Measurements from ENCODE around the gene CST4.

CST4 gene

DNA sequence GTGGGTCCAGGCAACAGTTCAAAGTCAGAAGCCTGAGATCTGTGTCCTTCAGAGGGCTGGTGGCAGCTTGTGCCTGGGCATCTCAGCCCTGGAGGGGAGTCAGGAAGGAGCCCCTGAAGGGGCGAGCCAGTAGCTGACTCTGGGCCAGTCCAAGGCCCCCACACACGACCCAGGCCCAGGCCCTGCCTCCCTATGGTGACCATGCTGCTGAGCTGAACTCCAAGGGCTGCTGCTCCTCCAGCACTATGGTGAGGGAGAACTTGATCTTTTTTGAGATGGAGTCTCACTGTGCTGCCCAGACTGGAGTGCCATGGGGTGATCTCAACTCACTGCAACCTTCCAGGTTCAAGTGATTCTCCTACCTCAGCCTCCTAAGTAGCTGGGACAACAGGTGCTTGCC is 35.9 kb downstream of the CST4 start:
- DNase-seq (ENCODE audit: insufficient read length, low spot score), result no peak
- TF ChIP-seq CTCF (IDR thresholded peaks at IDR 0.05; ENCODE audit: insufficient read depth, missing control alignments), result no peak
- FAIRE-seq, result no peak

GRCh38 chr20:23652371-23652770 is 36.5 kb downstream of the CST4 start:
- FAIRE-seq (no peak), DNase-seq (ENCODE audit: insufficient read length, low spot score) (no peak)
- no peak for TF ChIP-seq CTCF (IDR thresholded peaks at IDR 0.05; ENCODE audit: insufficient read depth, missing control alignments)

- DNase-seq (ENCODE audit: insufficient read length, low spot score), result no peak
- no peak for FAIRE-seq
- no peak for TF ChIP-seq CTCF (IDR thresholded peaks at IDR 0.05; ENCODE audit: insufficient read depth, missing control alignments)
Observed at GRCh38 chr20:23651117-23651516, 37.7 kb downstream of the CST4 start.

DNA sequence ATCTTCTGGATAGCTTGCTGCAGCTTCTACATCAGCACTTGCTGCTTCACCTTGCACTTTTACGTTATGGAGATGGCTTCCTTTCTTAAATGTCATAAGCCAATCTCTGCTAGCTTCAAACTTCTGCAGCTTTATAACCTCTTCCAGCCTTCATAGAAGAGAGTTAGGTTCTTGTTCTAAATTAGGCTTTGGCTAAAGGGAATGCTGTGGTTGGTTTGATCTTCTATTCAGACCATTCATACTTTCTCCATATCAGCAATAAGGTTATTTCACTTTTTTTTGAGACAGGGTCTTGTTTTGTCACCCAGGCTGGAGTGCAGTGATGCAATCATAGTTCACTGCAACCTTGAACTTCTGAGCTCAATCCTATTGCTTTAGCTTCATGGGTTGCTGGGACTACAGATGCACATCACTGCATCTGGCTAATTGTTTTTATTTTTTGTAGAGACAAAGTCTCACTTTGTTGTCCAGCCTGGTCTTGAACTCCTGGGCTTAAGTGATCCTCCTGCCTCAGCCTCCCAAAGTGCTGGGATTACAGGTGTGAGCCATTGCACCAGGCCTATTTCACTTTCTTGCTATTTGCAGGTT is 38.9 kb downstream of the CST4 start:
- no peak for TF ChIP-seq CTCF (IDR thresholded peaks at IDR 0.05; ENCODE audit: insufficient read depth, missing control alignments)
- no peak for FAIRE-seq
- no peak for DNase-seq (ENCODE audit: insufficient read length, low spot score)

DNA sequence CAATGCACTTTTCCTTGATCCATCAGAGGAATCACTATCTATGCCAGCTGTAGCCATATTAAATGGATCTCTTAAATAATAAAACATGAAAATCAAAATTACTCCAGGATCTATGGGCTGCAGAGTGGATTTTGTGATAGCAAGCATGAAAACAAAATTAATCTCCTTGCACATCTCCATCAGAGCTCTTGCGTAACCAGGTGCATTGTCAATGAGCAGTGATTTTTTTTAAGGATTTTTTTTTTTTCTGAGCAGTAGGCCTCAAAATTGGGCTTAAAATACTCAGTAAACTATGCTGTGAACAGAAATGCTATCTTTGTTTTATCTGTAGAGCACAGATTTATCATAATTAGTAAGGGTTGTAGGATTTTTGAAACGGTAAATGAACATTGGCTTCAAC is 39.6 kb downstream of the CST4 start:
- DNase-seq (ENCODE audit: insufficient read length, low spot score) (no peak), FAIRE-seq (no peak)
- TF ChIP-seq CTCF (IDR thresholded peaks at IDR 0.05; ENCODE audit: insufficient read depth, missing control alignments), result no peak

GRCh38 chr20:23647346-23647745 is 41.5 kb downstream of the CST4 start:
- TF ChIP-seq CTCF (IDR thresholded peaks at IDR 0.05; ENCODE audit: insufficient read depth, missing control alignments), result no peak
- DNase-seq (ENCODE audit: insufficient read length, low spot score) (no peak), FAIRE-seq (no peak)

DNA sequence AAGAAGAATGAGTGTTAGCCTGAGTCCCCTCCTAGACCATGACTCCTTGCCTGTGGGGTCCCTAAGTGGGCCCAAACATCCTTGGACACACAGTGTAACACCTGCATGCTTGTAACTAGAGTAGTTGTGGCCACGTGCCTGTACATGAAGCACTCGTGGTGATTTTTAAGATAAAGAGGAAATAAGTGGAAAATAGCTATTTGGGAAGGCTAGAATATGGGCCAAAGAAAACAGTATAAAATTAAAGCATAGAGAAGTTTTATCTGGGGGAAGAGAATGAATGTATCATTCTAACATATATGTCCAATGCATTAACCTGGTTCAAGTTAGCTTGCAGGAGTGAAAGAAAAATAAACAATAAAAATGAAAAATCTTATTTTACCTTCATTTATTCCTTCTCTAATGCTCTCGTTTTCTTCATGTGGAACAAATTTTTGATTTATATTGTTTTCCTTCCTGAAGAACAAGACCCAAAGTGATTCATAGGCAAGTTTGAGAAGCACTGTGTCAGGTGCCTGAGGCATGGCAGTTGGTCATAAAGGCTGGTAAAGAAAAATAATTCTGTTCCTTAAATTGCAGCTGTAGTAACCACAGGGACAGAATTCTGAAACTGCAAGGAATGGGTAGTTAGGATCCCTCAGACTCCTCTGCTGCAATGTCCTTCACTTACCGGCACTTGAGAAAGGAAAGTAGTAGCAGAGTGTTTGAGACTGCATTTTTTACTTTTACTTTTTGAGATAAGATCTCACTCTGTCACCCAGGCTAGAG is 42.5 kb downstream of the CST4 start:
- TF ChIP-seq CTCF (IDR thresholded peaks at IDR 0.05; ENCODE audit: insufficient read depth, missing control alignments), result no peak
- DNase-seq (ENCODE audit: insufficient read length, low spot score) (no peak), FAIRE-seq (no peak)

All from D721Med (cell line).